GM19463 (cell line): Measurements from ENCODE around the gene PLEKHG5.
"Not testable (repeated sequence)": the region's sequence is repeated elsewhere in the genome, so short reads cannot be mapped to it uniquely, and the experiment has no call there.

ENCODE experiments used
- ATAC-seq: cut with Tn5 transposase; IDR thresholded peaks from one replicate; pipeline ENCODE4 v1.9.1; 2021; ENCODE audit warnings: mild to moderate bottlenecking, moderate library complexity; ENCODE audit not compliant: unreplicated experiment

The PLEKHG5 gene

DNA sequence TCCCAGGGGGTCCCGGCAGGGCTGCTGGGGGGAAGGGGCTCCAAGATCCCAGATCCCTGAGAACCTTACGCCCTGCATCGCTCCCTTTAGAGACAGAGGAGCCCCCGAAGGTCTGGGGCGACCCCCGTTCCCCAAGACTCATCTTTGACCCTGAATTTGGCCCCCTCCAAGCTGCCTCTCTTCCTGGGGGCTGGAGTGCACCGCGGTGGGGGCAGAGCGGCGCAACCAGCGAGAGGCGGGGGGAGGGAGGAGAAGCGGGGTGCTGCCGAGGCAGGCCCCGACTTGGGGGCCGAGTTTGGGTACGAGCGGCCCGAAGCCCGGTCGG lies 5.4 kb upstream of the PLEKHG5 start:
- ATAC-seq, result no peak

DNA sequence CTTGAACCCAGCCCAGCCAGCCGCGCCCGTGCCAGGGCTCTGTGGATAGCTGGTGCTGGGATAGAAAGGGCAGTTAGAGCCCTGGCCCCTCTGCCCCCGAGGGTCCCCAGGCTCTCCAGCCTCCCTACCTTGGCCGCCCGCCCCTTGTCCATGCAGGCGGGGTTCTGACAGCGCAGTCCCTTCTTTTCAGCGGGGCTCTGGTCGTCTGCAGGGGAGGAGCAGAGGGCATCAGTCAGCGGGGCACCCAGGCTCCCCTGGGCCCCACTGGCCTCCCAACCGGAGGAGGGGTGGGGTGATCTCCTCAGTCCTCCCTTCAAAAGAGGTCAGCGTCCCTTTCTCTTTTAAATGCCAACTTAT lies 4.9 kb upstream of the PLEKHG5 start:
- no peak for ATAC-seq

DNA sequence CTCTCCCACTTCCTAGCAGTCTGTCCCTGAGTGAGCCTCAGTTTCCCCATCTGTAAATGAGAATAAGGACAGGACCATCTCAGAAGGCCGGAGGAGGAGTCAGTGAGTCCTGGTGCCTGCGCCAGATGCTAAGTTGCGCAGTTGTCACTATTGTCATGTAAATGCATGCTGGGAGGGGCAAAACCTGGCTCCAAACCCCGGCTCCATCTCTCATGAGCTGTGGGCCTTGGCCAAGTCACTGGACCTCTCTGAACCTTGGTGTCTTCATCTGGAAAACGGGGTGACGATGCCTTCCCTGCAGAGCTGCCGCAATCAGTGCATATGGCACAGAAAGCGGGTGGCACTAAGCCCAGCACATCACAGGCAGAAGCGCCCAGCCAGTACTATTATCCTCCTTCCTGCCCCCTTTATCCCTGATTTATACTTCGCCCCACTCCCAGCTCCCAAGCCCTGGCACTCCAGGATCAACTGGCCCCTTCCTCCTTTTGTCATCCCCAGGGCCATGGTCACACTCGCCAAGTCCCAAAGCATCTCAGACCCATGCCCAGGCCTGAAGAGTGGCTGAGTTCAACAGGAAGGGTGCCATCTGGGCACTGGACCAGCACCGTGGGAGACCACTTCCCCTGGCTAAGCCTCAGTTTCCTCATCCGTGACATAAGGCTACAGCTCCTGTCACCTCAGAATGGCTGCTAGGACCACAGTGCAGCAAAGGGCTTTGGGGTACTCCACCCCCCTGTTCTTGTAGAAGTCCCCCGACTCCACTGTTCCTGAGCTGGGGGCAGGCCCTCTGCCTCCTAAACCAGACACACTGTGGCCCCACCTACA lies 4.3 kb upstream of the PLEKHG5 start:
- ATAC-seq, result no peak

DNA sequence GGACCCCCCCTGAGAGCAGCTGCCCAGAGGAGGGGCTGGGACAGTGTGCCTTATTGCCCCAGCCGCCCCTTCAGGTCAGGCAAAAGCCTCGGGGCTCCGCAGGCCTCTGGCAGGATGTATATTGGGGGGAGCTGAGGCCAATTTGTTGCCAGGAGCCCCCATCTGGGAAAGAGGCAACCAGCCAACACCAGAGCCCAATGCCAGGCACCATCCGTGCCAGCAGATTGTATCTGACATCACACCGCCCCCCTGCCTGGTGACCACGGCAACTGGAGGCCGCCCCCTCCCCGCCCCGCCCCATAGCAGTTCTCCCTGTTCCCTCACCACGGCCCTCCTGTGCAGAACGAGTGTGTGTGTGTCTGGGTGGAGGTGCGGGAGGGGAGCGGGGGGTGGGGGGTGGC lies 3.6 kb upstream of the PLEKHG5 start:
- no peak for ATAC-seq

DNA sequence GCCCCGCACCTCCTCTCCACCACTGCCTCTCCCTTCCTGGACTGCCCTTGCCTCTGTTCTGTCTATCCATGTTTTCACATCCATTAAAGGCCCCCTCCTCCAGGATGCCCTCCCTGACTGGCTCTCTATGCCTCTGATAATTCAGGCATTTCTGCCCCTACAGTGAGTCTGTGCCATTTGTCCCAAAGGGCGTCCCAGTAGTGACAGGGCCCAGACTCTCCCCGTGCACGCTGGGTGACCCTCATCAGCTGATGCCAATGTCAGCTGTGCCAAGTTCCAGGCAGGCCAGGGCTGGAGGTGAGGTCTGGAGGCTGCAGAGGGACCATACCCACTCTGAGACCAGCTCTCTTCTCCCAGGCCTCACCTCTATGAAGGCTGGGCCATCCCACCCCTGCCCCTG lies 3.2 kb upstream of the PLEKHG5 start:
- ATAC-seq, result no peak

DNA sequence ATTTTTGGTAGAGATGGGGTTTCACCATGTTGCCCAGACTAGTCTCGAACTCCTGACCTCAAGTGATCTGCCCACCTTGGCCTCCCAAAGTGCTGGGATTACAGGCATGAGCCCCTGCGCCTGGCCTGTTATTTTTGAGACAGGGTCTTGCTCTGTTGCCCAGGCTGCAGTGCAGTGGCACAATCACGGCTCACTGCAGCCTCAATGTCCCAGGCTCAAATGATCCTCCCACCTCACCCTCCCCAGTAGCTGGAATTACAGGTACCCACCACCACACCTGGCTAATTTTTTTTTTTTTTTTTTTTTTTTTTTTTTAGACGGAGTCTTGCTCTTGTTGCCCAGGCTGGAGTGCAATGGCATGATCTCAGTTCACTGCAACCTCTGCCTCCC lies 2.4 kb upstream of the PLEKHG5 start:
- not testable (repeated sequence) for ATAC-seq

DNA sequence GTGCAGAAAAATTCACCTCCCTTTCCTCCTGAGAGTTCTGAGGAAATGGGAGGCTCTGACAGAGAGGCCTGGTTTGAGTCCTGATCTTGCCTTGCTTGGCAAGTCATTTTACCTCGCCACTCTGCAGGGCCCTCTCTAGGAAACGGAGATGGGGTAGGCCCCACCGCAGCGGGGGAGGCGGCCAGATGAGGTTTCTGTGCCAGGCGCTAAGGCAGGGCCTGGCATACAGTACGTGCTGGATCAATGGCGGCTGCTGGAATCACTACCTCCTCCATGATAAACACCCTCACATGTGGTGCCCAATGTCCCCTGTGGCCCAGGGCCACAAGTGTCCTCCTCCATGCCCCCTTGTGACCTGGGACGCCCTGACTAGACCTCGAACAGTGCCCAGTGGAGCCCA lies 499 bp upstream of the PLEKHG5 start:
- ATAC-seq, result no peak

DNA sequence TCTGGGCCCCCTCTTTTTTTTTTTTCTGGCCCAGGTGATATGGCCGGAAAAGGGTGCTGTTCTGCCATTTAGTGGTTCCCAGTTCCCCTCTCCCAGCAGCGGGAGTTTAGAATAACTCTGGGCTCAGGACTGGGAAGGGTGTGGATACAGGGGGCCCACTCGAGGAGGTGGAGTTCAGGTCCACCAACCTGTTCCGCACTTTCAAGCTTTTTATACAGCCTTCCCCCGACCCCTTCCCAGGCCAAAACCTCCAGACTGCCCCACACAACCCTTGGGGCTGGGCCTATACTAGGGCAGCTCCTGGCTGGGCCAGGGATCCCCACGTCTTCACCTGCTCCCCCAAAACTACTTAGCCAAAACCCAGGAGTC lies 402 bp downstream of the PLEKHG5 start:
- ATAC-seq, result no peak

DNA sequence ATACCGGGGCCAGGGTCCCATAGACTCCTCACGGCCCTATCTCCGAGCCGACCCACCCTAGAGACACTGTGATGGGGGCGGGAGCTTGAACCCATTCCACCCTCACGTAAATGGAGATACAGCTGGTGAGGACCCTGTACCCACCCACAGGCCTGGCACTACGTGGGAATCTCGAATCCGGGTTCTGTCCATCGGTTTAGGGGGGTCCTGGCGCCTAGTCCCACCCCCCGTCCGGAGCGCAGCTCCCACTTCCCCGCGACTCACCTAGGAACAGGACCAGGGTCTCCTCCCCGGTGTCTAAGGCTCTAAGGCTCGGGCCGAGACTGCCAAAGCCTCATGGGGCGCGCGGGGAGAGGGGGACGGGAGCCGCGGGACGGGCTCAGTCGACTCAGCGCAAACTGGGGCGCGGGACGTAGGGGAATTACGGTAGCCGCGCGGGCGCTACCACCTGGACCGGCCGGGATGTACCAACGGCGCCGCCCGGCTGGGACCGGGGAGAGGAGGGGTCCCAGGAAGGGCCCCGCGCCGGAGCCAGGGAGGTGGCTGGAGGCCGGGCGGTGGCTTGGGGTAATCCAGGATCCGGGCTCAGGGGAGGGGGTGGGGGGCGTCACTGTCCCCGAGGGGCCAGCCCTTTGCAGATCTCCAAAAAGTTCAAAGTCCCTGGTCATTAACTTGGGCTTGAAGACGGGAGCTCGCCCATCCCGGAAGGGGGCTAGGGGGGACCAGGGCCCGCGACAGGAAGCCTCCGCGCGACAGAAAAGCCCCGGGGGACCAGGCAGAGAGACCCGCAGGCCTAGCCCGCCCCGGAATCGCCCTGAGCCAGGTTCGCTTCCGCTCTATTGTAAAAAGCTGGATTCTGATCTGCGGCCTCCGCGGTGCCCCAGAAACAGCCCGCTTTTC lies 1.0 kb downstream of the PLEKHG5 start:
- ATAC-seq, result peak; percentile 45

DNA sequence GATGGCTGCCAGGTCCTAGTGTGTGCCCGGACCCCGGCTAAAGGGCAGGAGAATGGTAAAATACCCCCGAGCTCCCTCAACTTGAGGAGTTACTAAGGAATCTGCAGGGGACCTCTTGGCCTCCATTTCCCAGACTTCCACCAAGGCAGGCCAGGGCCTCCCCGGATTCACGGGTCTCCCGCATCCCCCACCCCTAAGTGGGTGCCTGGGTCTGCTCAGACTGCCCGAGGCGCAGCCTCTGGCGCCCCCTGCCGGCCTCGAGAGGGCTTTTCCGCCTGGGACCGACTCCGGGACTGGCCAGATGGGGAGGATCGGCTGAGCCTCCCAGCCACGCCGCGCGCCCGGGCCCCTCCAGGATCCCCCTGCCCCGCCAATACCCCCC lies 1.7 kb downstream of the PLEKHG5 start:
- peak; percentile 67 for ATAC-seq

DNA sequence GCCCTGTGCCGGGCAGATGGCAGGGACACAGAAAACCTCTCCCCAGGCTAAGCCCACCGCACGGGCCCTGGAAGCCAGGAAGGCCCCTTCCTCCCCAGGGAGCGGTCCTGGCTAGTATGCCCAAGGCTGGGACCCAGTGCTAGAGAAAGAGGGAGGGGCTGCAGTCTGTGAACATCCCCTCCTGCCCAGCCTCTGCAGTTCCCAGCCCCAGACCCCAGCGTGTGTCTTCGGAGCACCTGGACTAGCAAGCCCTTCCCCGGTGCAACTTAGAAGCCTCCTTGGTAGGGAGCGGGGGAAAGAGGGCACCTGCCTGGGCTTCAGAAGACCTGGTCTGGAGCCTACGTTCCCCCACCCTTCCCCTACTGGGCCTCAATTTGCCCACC lies 2.1 kb downstream of the PLEKHG5 start:
- no peak for ATAC-seq

DNA sequence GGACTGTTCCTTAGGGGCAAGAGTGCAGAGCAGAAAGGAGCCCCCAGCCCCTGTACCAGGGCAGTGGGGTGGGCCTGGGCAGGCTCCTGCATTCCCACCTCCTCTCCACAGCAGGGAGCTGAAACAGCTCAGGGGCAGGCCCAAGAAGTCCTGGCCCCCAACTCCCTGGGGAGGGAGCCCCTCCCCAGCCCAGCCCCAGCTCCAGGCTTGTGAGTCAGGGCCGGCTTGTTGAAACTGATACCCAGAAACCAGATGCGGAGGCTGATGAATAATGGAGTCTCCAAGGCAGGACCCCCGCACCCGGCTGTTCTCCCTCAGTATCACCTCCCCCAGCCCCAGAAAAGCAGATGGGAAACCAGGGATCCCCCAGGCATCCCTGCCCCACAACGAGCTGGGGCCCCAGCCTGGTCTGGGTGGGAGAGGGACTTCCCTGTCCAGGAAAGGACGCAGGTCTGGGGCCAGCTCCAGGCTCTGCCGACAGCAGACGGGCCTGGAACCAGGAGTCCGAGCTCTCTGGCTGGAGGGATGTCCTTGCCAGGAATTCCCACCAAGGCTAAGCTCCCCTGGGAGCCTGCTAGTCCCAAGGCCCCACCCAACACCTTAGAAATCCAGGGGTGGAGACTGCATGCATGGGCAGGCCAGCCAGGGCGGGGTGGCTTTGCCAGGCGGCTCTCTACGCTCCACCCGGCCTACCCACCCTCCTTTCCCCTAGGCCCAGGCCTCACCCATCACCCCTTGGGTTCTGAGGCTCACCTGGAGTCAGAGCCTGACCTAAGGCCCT lies 2.7 kb downstream of the PLEKHG5 start:
- ATAC-seq, result no peak

DNA sequence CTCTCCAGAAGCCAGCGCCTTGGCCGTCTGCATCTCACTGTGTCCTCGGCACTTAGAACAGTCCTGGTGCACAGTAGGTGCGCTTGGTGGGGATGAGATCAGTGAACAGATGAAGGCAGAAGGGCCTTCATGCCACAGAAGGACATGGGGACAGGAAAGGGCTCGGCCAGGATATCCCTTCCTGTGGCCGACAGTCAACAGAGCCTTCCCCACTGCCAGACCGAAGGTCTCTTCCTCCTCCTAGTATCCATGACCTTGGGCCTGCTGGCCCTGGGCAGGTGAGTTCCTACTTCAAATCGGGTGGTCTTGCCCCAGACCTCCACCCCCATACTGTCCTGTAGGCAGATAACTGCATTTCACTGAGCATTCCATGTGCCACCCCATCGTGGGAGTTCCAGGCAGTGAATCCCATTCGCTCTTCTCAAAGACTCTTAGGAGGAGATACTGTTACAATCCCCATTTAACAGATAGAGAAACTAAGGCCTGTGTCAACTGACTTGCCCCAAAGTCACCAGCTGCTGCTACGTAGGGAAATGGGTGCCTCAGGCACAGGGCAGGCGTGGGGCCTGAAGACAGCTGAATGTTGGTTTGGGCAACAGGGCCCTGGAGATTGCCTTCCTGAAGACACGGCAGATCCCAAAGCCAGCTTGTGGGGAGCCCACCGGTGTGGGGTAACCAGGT lies 3.5 kb downstream of the PLEKHG5 start:
- no peak for ATAC-seq

DNA sequence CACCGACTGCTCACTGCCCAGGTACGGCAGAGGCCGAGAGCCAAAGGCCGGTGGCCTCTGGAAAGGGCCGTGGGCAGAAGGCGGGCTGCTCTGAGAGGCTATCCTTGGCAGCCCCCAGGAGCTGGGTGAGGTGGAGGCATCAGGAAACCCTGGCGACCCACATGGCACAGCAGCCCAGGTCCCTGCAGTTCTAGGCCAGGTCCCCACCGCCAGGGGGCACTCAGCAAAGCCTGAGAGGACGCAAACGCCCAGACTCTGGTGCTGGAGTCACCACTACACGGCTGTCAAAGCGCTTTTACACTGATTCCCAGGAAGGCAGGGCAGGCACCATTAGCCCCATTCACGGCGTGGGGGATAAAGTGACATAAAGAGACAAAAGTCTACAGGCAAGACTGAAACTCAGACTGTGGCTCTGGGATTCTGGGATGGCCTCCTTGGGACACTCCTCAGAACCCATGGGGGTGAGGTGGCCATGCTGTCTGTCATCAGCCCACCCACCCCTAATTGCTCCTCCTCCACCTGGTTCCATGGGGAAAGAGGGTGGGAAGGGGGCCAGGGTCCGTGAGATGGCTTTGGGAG lies 4.9 kb downstream of the PLEKHG5 start:
- ATAC-seq, result peak; percentile 40

DNA sequence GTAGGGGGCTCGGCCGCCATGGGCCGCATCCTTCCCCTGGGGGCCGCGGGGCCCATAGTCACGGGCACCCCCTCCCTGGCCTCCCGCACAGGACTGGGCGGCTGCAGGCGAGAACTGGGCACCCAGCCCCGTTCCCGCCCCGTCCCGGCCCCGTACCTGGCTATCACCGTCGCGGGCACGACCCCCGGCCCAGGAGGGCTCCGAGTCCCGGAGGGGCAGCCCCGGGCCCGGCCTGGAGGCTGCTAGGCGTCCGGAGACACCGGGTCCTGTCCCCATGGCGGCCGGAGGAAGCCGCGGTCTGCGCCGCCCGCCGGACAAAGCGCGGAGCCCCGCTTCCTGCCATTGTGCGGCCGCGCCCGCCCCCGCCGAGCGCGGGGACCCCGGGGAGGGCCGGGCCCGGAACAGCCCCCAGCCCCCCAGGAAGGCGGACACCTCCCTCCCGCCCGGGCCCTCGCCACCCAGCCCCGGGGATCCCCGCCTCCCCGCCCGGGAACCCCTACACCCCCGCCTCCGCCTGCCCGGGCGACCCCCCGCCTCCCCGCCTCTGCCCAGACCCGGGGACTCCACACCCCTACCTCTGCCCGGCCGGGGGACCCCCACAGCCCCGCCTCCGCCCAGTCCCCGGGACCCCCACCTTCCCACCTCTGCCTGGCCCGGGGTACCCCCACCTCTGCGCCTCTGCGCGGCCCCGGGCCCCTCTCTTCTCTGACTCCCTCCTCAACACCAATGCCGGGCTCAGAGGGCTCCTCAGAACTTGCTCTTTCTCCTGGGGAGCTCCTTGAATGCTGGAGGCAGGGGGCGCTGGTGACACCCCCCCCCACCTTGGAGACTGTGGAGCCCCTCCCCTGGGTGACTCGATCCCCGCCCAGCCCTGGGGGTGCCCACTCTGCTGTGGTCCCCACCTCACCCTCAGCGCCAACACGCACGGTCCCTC lies 6.0 kb downstream of the PLEKHG5 start:
- ATAC-seq, result no peak

DNA sequence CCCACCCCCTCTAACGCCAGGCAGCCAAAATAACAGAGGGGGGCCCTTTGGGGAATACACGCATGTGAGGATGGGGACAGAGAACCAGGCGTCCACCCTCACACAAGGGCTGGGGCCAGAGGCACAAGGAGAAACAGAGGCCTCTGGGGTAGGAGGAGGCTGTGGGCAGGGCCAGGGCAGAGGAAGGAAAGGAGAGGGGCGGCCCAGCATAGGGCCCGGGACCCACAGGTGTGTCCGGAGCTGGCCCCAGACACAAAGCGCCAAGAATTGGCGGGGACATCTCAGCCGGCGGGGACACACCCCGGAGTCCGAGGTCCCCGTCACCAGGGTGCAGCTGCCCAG lies 6.7 kb downstream of the PLEKHG5 start:
- no peak for ATAC-seq

DNA sequence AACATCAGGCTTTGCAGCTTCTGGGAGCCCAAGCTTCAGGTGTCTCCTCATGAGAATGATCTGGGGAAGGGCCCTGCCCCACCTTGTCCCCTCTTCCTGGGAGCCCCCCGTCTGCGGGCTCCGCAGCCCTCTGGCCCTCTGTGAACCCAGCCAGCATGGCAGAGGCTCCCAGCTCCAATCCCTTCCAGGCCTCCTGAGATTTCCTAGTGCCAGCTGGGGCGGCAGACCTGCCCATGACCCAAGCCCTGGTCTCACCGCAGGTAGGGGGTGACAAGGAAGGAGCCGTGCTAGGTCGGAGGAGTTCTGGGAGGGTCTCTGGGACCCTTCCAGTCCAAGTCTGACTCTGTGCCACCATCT lies 7.7 kb downstream of the PLEKHG5 start:
- ATAC-seq, result no peak

DNA sequence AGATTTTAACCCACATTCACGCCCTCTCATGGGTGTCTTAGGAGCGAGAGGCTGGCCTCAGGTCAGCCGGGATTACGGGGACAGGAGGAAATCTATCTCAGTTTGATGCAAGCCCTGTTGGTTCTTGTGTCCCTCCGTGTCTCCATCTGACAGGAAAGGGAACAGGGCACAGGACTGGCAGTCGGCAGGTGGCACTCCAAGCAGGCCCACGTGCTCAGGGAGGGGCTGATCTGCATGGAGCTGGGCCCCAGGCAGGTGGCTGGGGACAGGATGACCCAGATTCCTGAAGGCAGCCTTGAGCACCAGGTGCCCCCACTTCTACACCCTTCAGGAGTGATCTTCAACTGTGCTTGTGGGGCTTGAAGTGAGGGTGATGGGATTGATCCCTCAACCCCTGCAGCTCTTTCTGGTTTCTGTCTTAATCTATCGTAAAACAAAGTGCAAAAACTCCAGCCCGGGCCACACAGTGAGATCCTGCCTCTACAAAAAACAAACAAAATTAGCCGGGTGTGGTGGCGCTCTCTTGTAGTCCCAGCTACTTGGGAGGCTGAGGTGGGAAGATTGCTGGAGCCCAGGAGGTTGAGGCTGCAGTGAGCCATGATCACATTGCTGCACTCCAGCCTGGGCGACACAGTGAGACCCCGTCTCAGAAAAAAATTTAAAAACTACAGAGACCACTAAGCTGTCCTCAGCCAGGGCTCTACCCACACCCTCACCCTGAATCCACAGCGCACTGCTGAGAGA lies 8.3 kb downstream of the PLEKHG5 start:
- ATAC-seq, result no peak

DNA sequence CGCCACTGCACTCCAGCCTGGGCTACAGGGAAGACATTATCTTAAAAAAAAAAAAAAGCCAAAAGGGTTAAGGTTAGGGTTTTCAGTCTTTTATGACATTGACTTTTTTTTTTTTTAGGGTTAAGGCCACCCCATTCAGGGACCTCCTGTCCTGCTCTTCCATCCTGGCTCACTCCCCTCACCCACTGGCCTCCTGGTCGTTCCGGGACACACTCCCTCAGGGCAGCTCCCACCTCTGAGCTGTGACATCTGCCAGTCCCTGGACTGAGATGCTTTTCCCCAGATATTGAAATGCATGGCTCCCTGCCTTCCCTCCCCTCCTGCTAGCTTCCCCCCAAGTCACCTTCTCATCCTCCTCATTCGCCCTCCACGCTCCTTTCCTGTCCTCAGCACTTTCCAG lies 9.6 kb downstream of the PLEKHG5 start:
- ATAC-seq, result no peak
